ENCODE data around the gene TMEM240.
"Not testable (repeated sequence)": the region's sequence is repeated elsewhere in the genome, so short reads cannot be mapped to it uniquely, and the experiment has no call there.

DNA sequence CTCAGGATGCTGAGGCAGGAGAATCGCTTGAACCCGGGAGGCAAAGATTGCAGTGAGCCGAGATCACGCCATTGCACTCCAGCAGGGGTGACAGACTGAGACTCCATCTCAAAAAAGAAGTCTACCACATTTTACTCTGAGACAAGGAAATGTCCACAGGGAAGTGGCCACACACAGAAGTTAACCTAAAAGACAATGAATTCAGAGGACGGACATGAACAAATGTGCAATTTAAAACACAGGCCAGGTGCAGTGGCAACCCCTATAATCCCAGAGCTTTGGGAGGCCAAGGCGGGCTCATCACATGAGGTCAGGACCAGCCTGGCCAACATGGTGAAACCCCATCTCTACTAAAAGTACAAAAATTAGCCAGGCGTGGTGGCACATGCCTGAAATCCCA lies 17.3 kb upstream of the TMEM240 start:
- TF ChIP-seq POLR2AphosphoS5 (IDR thresholded peaks at IDR 0.05; ENCODE audit: borderline replicate concordance, low read depth, low read length); EZH2 (IDR thresholded peaks at IDR 0.05); FOXP2 (optimal IDR thresholded peaks at IDR 0.05; ENCODE audit: control extremely low read depth, extremely low read length, insufficient read depth): not testable (repeated sequence)

Measured in SK-N-MC (cell line).